ENCODE measurements around the gene CDC42EP5. TPM values are rescaled to one million over a fixed set of nuclear protein-coding genes. Genes with fewer than 3 reads are reported as not detected.
A peak's percentile ranks its signal among the peaks of the same experiment; 100 is the strongest.

CDC42EP5 gene
- total RNA-seq, 1 donor from 2014 or later = 8.7 TPM

DNA sequence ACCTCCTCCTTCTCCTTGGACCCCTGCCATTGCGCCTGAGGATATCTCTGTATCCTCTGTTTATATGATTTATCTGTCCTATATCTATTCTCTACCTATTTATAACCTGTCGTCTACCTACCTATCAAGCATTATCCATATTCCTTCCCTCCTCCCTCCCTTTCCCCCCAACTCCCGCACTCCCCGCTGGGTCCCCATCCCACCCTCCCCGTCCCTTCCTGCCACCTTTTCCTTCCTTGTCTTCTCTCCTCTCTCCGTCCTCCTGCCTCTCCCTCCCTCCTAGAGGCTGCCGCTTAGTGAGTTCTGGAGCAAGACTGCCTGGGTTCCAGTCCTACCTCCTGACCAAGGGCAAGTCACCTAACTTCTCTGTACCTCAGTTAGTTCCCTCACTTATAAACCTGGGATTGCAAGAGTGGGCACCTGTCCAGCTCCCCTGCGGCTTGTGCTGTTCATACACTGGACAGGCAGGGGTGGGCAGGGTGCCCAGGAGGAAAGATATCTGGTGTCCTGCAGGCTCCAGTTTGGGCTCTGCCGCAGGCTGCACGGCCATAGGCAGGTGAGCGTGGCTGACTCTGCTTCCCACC is 41.7 kb downstream of the CDC42EP5 start:
- peak overlapping the region; percentile 51 for H3K4me3 ChIP-seq
- no peak for TF ChIP-seq CTCF (IDR thresholded peaks at IDR 0.05; ENCODE audit: borderline replicate concordance)
- H3K27me3 ChIP-seq (ENCODE audit: low read depth) = peaks cover 69% of the 10 kb centered on the region

GRCh38 chr19:54430306-54431254 is 42.5 kb downstream of the CDC42EP5 start:
- intact Hi-C loops (cut with micrococcal nuclease) = no loop called here
- peaks cover 38% of the 10 kb centered on the region for H3K4me1 ChIP-seq
- no peaks in the 10 kb centered on the region for H3K36me3 ChIP-seq
- peak; percentile 49 for TF ChIP-seq CTCF (IDR thresholded peaks at IDR 0.05; ENCODE audit: borderline replicate concordance)
- H3K27ac ChIP-seq (replicated peaks) = peak overlapping the region; percentile 27
- peak overlapping the region; percentile 51 for H3K4me3 ChIP-seq
- peaks cover 77% of the 10 kb centered on the region for H3K27me3 ChIP-seq (ENCODE audit: low read depth)
- H3K9me3 ChIP-seq (replicated peaks) = no peaks in the 10 kb centered on the region
- peak; percentile 47 for DNase-seq

More for the DNA sequence above, 41.7 kb downstream of the CDC42EP5 start:
- Histone ChIP-seq H3K4me1 (peaks cover 46% of the 10 kb centered on the region), H3K36me3 (no peaks in the 10 kb centered on the region), H3K9me3 (replicated peaks) (no peaks in the 10 kb centered on the region), H3K27ac (replicated peaks) (peak overlapping the region; percentile 27)
- intact Hi-C loops (cut with micrococcal nuclease) = no loop called here
- DNase-seq = peak; percentile 56

DNA sequence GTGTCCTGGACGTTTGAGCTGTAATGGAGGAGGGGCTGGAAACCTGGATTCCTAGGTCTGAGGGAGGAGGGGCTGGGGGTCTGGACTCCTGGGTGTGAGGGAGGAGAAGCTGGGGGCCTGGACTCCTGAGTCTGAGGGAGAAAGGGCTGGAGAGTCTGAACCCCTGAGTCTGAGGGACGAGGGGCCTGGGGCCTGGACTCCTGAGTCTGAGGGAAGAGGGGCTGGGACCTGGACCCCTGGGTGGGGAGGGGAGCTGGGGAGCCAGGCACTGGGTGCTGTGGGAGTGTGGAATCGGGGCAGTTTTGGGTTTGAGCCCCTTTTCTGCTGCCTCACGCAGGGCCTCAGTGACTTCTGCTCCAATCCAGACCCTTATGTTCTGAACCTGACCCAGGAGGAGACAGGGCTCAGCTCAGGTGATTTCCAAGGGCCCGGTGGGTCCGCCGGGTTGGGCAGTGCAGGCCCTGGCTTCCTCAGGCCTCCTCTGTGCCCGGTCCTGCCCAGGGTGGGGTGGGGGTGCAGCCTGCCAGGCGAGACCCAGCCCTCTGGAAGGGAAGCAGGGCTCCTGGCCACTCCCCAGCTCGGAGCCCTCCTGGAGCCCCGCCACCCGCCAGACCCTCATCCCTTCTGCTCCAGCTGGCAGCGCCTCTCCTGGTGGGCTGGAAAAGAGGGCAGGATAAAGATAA is 43.4 kb downstream of the CDC42EP5 start:
- Histone ChIP-seq H3K27me3 (ENCODE audit: low read depth) (peaks cover 86% of the 10 kb centered on the region), H3K36me3 (no peaks in the 10 kb centered on the region), H3K9me3 (replicated peaks) (no peaks in the 10 kb centered on the region), H3K4me3 (no peak overlapping the region), H3K4me1 (peaks cover 29% of the 10 kb centered on the region), H3K27ac (replicated peaks) (no peak overlapping the region)
- DNase-seq = no peak
- intact Hi-C loops (cut with micrococcal nuclease) = no loop called here
- no peak for TF ChIP-seq CTCF (IDR thresholded peaks at IDR 0.05; ENCODE audit: borderline replicate concordance)

- DNase-seq = no peak
- Histone ChIP-seq H3K36me3 (no peaks in the 10 kb centered on the region), H3K9me3 (replicated peaks) (no peaks in the 10 kb centered on the region), H3K4me1 (peaks cover 24% of the 10 kb centered on the region), H3K27me3 (ENCODE audit: low read depth) (peaks cover 92% of the 10 kb centered on the region), H3K4me3 (no peak overlapping the region), H3K27ac (replicated peaks) (no peak overlapping the region)
- no peak for TF ChIP-seq CTCF (IDR thresholded peaks at IDR 0.05; ENCODE audit: borderline replicate concordance)
- intact Hi-C loops (cut with micrococcal nuclease) = no loop called here
These were observed 44.0 kb downstream of the CDC42EP5 start for GRCh38 chr19:54429176-54429495.

DNA sequence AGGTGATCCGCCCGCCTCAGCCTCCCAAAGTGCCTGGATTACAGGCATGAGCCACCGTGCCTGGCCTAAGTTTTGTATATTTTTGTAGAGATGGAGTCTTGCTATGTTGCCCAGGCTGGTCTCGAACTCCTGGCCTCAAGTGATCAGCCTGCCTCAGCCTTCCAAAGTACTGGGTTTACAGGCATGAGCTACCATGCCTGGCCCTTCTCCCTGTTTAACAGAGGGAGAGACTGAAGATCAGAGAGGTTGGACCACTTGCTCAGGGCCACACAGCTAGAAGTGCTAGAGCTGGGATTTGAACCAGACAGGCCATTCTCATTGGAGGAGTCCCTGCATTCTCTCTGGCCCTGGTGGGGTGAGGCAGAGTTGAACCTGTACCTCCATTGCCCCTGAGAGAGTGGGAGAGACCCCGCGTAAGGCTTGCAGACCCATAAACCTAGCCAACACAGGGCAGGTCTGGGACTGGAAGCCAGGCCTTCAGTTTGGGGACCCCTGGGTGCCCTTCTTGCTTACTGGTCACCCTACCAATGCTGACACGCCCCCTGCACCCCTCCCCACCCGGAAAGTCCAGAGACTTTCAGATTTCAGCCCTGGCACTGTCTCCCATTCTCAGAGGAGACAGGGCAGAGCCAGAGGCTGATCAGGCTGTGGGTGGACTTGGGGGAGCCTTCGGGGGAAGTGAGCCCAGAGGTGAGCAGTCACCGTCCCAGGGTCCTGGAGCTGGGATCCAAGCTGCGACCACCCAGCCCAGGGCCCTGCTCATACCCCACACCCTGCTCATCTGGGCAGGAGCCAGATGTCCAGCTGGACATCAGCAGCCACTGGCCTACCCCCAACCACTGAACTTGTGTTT is 44.5 kb downstream of the CDC42EP5 start:
- no peak overlapping the region for H3K4me3 ChIP-seq
- TF ChIP-seq CTCF (IDR thresholded peaks at IDR 0.05; ENCODE audit: borderline replicate concordance) = no peak
- peaks cover 95% of the 10 kb centered on the region for H3K27me3 ChIP-seq (ENCODE audit: low read depth)
- H3K4me1 ChIP-seq = peaks cover 23% of the 10 kb centered on the region
- H3K9me3 ChIP-seq (replicated peaks) = no peaks in the 10 kb centered on the region
- no peak for DNase-seq
- no peak overlapping the region for H3K27ac ChIP-seq (replicated peaks)
- intact Hi-C loops (cut with micrococcal nuclease) = no loop called here
- no peaks in the 10 kb centered on the region for H3K36me3 ChIP-seq

Measured in left ventricle myocardium inferior (tissue), 1 donor.